Measurements from ENCODE around the gene C22orf31.
A peak's percentile ranks its signal among the peaks of the same experiment; 100 is the strongest.
"Not testable (repeated sequence)": the region's sequence is repeated elsewhere in the genome, so short reads cannot be mapped to it uniquely, and the experiment has no call there.

C22orf31 gene

DNA sequence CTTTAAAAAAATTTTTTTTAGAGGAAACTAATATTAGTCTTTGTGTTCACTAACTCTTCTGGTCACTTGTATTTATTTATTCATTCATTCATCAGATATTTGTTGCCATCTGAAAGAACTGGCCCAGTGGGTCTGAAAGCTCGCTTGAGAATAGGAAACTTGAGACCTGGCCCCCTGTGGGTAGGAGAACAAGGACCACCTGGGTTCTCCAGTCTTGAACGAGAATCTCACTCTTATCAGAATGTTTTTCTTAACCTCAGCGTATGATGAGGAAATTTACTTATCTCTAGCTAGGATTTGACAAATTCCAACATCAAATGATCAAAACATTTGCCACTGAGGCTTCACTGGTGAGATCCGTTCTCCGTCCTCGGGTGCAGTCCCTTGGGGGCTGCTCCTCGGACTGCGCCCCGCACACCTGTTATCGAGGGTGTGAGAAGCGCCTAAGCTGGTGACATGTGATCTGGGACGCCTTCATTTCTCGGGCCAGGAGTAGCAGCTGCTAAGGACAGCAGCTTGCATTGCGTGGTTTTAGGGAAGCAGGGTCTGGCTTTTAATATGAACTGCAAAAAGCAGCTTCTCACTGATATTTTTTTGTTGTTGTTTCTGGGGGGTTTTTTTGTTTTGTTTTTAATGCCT, 6.3 kb downstream of the C22orf31 start:
- DNase-seq (ENCODE audit: low spot score): peak; percentile 51

DNA sequence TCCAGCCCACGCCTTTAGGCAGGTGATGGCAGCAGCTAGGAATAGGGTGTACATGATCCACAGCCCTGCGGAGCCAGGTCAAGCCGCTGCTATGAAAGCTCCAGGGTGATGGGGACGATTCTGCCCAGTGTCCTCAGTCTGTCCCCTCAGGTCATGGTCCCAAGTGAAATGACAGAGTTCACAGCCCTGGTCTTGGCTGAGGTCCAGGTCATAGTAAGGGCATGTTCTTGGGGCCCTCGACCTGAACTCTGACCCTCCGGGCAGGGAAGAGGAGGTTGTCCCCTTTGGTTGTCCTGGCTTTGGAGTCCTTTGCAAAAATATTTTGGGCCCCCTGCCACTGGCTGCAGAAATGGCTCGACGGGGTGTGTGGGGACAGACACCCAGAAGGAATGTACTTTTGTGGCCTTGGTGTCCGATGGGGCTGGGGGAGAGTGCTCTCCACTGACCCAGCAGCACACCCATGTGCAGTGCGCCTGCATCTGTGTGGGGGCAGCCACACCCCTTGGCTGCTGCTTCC, 7.3 kb downstream of the C22orf31 start:
- DNase-seq (ENCODE audit: low spot score): no peak

GRCh38 chr22:29053048-29053702, 8.5 kb downstream of the C22orf31 start:
- DNase-seq (ENCODE audit: low spot score): no peak

GRCh38 chr22:29050457-29050856, 11.2 kb downstream of the C22orf31 start:
- no peak for DNase-seq (ENCODE audit: low spot score)

GRCh38 chr22:29049655-29050263, 11.9 kb downstream of the C22orf31 start:
- DNase-seq (ENCODE audit: low spot score): peak; percentile 69

DNA sequence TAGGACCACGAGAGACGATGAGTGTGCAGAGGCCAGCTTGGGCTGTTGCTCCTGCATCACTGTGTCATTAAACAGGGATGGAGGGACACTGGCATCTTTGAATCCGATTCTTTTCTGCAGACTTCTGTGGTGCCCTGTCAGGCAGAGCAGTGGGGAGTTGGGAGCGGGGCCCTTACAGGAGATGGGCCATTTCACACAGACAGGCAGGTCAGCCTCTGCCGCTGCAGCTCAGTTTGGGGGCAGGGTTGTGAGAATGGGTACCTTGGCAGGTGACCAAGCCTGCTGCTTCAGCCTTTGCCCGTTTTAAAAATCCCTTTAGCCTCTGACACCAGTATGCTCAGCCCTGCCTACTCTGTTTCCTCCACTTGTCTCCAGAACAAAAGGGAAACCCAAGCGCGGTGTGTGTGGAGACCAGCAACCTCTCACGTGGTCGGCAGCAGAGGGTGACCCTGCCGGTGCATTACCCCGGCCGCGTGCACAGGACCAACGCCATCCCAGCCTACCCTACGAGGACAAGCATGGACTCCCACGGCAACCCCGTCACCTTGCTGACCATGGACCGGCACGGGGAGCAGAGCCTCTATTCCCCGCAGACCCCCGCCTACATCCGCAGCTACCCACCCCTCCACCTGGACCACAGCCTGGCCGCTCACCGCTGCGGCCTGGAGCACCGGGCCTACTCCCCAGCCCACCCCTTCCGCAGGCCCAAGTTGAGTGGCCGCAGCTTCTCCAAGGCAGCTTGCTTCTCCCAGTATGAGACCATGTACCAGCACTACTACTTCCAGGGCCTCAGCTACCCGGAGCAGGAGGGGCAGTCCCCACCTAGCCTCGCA, 12.6 kb downstream of the C22orf31 start:
- no peak for DNase-seq (ENCODE audit: low spot score)

DNA sequence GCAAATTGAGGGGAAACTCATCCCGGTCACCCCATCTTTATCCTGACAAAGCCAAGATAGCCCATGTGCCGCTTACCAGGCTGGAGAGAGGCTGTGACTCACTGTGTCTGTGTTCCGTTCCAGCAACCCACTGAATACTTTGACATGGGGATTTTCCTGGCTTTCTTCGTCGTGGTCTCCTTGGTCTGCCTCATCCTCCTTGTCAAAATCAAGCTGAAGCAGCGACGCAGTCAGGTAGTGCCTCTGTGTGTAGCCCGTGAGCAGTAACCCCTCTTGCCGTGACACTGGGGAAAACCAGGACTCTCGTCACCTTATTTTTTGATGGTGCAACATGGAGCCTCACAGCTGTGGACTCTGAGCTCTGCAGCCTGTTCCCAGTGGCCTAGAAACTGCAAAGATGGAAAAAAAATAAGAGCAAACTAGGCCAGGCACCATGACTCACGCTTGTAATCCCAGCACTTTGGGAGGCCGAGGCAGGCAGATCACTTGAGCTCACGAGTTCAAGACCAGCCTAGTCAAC, 16.9 kb downstream of the C22orf31 start:
- DNase-seq (ENCODE audit: low spot score): no peak

GRCh38 chr22:29043906-29044575, 17.6 kb downstream of the C22orf31 start:
- no peak for DNase-seq (ENCODE audit: low spot score)

DNA sequence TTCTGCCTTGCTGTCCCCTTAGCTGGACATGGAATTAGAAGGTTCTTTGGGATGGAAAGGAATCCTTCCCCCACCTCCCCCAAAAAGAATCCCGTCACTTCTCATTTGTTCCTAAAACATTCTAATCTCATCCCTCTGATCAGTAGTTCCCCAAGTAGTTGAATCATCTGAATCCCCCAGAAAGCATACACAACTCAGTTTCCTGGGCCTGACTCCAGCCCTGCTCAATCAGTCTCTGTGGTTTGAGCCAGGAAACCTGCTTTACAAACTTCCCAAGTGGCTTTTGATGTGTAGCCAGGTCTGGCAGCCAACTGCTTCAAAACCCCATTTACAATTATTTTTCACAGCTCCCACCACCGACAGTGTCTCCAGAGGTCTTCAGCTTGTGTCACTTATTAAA, 20.2 kb downstream of the C22orf31 start:
- no peak for DNase-seq (ENCODE audit: low spot score)

GRCh38 chr22:29040385-29041275, 21.0 kb downstream of the C22orf31 start:
- DNase-seq (ENCODE audit: low spot score): peak; percentile 69

DNA sequence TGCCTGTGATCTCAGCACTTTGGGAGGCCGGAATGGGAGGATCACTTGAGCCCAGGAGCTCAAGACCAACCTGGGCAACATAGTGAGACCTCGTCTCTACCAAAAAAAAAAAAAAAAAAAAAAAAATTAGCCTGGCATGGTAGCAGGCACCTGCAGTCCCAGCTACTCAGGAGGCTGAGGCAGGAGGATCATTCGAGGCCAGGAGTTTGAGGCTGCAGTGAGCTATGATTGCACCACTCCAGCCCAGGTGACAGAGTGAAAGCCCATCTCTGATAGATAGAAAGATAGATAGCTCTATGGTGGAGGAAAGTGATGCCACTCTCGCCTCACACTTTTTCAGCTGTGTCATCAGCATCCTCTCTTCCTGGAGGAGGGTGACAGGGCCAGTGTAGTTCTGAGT, 21.9 kb downstream of the C22orf31 start:
- DNase-seq (ENCODE audit: low spot score): not testable (repeated sequence)

DNA sequence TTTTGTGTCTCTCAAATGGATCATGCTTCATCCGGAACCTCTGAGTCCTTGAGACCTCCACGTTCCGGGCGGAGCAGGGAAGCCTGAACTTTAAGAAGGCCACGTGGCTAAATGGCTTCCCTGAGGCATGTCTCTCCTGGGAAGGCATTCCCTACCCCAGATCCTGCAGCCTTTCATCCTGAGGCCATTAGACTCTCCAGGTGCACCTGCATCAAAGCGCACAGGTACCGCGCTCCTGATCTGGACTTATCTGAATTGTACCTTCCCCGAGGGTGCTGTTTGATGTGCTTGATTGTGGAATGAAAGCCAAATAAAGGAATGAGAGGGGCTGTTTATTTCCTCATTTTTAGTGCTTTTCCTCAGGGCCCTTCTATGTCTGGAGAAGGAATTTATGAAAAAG, 22.5 kb downstream of the C22orf31 start:
- no peak for DNase-seq (ENCODE audit: low spot score)

GRCh38 chr22:29037340-29037932, 24.2 kb downstream of the C22orf31 start:
- no peak for DNase-seq (ENCODE audit: low spot score)

GRCh38 chr22:29032584-29032983, 29.0 kb downstream of the C22orf31 start:
- DNase-seq (ENCODE audit: low spot score): no peak

DNA sequence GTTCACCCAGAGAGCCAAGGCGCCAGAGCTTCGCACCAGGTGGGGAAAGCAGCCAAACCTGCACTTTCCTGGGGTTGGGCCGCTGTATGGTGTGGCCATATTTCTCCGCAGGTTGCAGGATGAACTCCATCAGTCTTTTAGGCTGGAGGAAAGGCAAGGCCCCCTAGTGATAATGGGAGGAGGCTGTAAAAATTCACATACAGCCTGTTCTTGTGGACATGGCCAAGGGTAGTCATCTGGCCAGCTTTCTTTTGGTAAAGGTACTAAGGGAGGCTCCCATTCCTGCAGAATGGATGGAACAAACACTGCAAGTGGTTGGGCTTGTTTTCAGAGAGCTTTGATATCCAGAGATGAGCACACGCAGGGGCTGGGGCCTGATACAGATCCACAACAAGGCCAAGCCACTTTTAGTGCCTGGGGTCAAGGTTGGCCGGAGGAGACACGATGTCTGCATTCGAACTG, 29.6 kb downstream of the C22orf31 start:
- DNase-seq (ENCODE audit: low spot score): no peak

GRCh38 chr22:29031227-29032011, 30.2 kb downstream of the C22orf31 start:
- DNase-seq (ENCODE audit: low spot score): peak; percentile 69

DNA sequence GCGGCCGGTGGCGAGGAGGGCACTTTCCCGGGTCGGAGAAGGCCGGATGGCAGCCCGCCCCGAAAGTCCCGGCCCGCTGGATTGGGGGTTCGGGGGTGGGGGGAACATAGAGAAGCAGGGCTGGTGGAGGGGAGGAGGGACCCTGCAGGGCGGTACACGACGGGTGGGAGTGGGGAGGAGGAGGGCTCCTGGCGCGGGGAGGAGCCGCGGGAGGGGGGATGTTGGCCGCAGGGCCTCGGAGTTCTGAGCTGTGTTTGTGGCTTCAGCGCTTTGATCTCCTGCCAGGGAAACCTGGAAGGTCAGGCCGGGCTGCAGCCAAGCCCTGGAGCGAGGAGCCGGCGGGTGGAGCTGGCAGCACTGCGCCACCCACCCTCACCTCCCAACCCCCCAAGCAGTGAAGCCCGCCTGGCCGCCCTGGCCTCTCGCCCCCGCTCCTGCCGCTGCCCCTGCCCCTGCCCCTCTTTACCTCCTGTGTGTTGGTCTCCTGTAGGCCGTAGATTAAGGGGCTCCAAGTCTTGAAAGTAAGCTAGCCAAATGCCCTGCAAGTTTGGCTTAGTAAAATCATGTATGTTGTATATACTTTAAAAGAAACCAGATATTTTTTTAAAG, 30.9 kb downstream of the C22orf31 start:
- peak; percentile 91 for DNase-seq (ENCODE audit: low spot score)

GRCh38 chr22:29030016-29030617, 31.5 kb downstream of the C22orf31 start:
- DNase-seq (ENCODE audit: low spot score): peak; percentile 12

All from iPS-NIHi11 (cell line).